ENCODE data around the gene CIAO2B.
A peak's percentile ranks its signal among the peaks of the same experiment; 100 is the strongest.

CIAO2B gene

DNA sequence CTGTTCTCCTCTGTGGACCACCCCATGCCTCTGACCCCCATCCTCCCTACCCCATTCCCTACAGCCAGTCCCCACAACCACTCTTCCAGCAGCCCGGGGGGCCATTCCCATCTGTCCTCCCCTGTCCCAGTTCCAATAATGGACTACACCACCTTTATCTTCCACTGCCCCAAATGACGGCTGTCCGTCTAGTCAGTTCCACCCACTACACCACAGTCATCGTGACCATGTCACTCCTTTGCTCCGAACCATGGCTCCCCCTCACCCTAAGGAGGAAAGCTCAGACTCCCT, 38.6 kb downstream of the CIAO2B start:
- DNase-seq: no peak
- TF ChIP-seq POLR2A (IDR thresholded peaks at IDR 0.05; ENCODE audit: low read length) (no peak), GATA1 (IDR thresholded peaks at IDR 0.05; ENCODE audit: low read depth, low read length) (no peak)

- peak; percentile 80 to 91 for DNase-seq
- TF ChIP-seq GATA1 (IDR thresholded peaks at IDR 0.05; ENCODE audit: low read depth, low read length): no peak
- TF ChIP-seq POLR2A (IDR thresholded peaks at IDR 0.05; ENCODE audit: low read length): no peak
Observed at GRCh38 chr16:66894948-66895688, 39.1 kb downstream of the CIAO2B start.

- TF ChIP-seq POLR2A (IDR thresholded peaks at IDR 0.05; ENCODE audit: low read length) (no peak), GATA1 (IDR thresholded peaks at IDR 0.05; ENCODE audit: low read depth, low read length) (no peak)
- no peak for DNase-seq
Observed at GRCh38 chr16:66894055-66894454, 40.1 kb downstream of the CIAO2B start.

GRCh38 chr16:66891797-66892196, 42.4 kb downstream of the CIAO2B start:
- DNase-seq: no peak
- TF ChIP-seq GATA1 (IDR thresholded peaks at IDR 0.05; ENCODE audit: low read depth, low read length) (no peak), POLR2A (IDR thresholded peaks at IDR 0.05; ENCODE audit: low read length) (no peak)

- TF ChIP-seq GATA1 (IDR thresholded peaks at IDR 0.05; ENCODE audit: low read depth, low read length) (no peak), POLR2A (IDR thresholded peaks at IDR 0.05; ENCODE audit: low read length) (no peak)
- no peak for DNase-seq
Observed at GRCh38 chr16:66891360-66891759, 42.8 kb downstream of the CIAO2B start.

DNA sequence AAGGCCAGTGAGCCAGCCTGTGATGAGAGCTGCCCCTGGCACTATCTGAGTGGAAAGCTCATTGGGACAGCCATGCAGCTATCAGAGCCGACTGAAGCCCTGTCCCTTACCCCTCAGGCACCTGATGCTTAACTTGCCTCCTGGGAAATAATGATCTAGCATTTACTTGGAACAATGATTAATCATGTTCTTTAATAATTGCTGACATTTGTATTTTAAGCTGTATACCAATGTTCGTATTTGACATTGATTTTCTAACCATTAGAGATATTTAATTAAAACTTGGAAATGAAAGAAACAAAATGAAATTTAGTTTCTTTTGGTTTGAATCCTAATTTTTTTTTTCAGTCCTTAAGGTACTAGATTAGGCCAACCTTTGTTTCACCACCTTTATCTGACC, 43.4 kb downstream of the CIAO2B start:
- DNase-seq: no peak
- TF ChIP-seq GATA1 (IDR thresholded peaks at IDR 0.05; ENCODE audit: low read depth, low read length): no peak
- no peak for TF ChIP-seq POLR2A (IDR thresholded peaks at IDR 0.05; ENCODE audit: low read length)

GRCh38 chr16:66889622-66890021, 44.6 kb downstream of the CIAO2B start:
- TF ChIP-seq POLR2A (IDR thresholded peaks at IDR 0.05; ENCODE audit: low read length) (no peak), GATA1 (IDR thresholded peaks at IDR 0.05; ENCODE audit: low read depth, low read length) (no peak)
- DNase-seq: no peak

DNA sequence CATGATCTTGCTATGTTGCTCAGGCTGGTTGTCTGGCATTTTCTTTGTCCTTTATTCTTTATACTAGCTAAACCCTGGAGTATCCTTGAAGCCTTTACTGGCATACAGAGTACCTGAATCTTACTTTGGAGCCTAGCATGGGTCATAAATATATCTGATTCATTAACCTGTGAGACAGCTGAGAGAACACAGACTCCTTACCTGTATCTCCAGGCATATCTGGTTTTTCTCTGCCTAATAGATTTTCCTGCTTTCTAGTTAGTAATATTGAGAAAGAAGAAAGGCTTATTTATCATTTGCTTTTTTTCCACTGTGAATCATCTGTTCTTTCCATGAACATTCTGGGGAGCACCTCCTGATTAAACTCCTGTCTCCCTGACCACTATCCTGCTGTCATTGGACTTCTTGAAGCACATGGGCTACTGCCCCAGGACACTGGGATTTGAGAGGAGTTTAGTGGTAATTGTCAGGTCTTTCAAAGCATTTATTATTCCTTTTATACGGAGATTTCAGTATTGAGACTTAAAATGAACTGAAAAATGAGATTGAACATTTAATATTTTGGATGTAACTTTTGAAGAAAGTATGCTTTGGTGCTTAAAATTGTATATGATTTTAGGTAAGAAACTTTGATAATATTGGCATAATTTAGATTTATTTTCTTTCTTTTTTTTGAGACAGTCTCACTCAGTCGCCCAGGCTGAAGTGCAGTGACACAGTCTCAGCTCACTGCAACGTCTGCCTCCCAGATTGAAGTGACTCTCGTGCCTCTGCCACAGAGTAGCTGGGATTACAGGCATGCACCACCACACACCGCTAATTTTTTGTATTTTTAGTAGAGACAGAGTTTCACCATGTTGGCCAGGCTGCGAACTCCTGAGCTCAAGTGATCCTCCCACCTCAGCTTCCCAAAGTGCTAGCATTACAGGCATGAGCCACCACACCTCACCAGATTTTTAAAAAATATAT, 45.3 kb downstream of the CIAO2B start:
- TF ChIP-seq POLR2A (IDR thresholded peaks at IDR 0.05; ENCODE audit: low read length): no peak
- no peak for TF ChIP-seq GATA1 (IDR thresholded peaks at IDR 0.05; ENCODE audit: low read depth, low read length)

DNA sequence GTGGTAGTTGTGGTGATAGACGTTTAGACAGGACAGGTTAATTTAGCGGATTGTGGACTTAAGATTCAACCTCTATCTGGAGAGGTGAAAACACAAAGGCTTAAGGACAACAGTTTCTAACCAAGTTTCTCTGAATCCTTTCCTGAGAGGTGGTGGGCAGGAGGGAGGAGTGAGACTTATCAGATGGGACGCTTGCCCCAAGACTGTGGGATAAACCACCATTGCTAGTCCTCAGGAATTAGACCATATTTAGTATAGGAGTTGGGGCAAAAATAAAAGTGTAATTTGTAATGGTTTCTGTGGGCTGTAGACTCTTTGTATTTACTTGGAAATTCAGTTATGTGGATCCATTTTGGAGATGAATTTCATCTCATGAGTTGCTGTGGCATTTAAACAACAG, 47.3 kb downstream of the CIAO2B start:
- TF ChIP-seq GATA1 (IDR thresholded peaks at IDR 0.05; ENCODE audit: low read depth, low read length) (no peak), POLR2A (IDR thresholded peaks at IDR 0.05; ENCODE audit: low read length) (no peak)

More for the DNA sequence above, 45.3 kb downstream of the CIAO2B start:
- no peak for DNase-seq

GRCh38 chr16:66886321-66886720, 47.9 kb downstream of the CIAO2B start:
- no peak for DNase-seq
- TF ChIP-seq GATA1 (IDR thresholded peaks at IDR 0.05; ENCODE audit: low read depth, low read length): no peak
- TF ChIP-seq POLR2A (IDR thresholded peaks at IDR 0.05; ENCODE audit: low read length): no peak

More for the DNA sequence above, 47.3 kb downstream of the CIAO2B start:
- DNase-seq: no peak

- no peak for DNase-seq
- TF ChIP-seq GATA1 (IDR thresholded peaks at IDR 0.05; ENCODE audit: low read depth, low read length) (no peak), POLR2A (IDR thresholded peaks at IDR 0.05; ENCODE audit: low read length) (no peak)
Observed at GRCh38 chr16:66885491-66885890, 48.7 kb downstream of the CIAO2B start.

DNA sequence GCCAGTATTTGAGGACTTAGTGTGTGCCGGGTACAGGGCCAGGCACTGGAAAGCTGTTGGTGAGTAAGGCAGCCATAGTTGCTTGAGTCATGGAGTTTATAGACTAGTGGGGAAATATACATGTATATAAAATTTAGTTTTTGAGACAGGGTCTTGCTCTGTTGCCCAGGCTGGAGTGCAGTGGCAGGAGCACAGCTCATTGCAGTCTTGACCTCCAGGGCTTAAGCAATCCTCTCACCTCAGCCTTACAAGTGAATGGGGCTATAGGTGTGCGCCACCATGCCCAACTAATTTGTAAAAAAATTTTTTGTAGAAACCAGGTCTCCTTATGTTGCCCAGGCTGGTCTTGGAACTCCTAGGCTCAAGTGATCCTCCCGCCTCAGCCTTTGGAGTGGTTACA, 51.5 kb downstream of the CIAO2B start:
- no peak for TF ChIP-seq GATA1 (IDR thresholded peaks at IDR 0.05; ENCODE audit: low read depth, low read length)
- TF ChIP-seq POLR2A (IDR thresholded peaks at IDR 0.05; ENCODE audit: low read length): no peak
- DNase-seq: no peak
